ENCODE results near the gene TPRA1.

DNA sequence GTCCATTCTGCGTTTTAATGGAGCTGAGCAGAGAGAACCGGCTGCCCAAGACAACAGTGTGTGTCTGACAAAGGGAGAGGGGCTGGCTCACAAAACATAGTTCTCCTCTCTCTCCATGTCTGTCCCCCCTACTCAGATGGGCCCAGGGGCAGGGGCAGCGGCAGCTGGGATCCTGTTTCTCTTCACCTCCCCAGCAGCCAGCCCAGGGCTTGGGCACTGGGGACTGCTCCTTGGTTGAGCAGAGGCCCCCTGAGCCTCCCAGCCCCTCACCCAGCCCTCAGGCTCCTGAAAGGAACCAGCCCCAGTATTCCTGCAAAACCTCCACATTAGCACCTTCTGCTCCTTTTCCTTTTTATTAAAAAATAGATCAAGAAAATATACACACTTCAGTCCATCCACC is 17.8 kb downstream of the TPRA1 start:
- no peak for TF ChIP-seq CTCF (IDR thresholded peaks at IDR 0.05)
- no peak for TF ChIP-seq POLR2AphosphoS5 (IDR thresholded peaks at IDR 0.05)
- TF ChIP-seq POLR2A (IDR thresholded peaks at IDR 0.05): no peak
- no peak for TF ChIP-seq EP300 (IDR thresholded peaks at IDR 0.05)
